Mucosa of descending colon (tissue), 3 donors: ENCODE data around the gene TMEM266. TPM values are rescaled to one million over a fixed set of nuclear protein-coding genes. Genes with fewer than 3 reads are reported as not detected.

Experiments
- ATAC-seq: fragments of 200-7000 bp; cut with Tn5 transposase; one replicate; pipeline ENCODE4 v1.9.1; 2020; ENCODE audit warnings: mild to moderate bottlenecking, moderate library complexity
- DNase-seq, 3 donors: peaks; one replicate each; pipeline ENCODE4 v3.0.0-alpha.2; 2020
- H3K36me3 ChIP-seq: fragments of 200-600 bp; one replicate; pipeline ENCODE4 v1.8.0; 2021; ENCODE audit warnings: low read depth, mild to moderate bottlenecking
- H3K4me1 ChIP-seq: fragments of 200-600 bp; one replicate; pipeline ENCODE4 v1.8.0; 2021; ENCODE audit warnings: low read depth, mild to moderate bottlenecking
- H3K4me3 ChIP-seq: fragments of 200-600 bp; one replicate; pipeline ENCODE4 v1.8.0; 2021; ENCODE audit warnings: mild to moderate bottlenecking
- H3K9me3 ChIP-seq: fragments of 200-600 bp; one replicate; pipeline ENCODE4 v1.8.0; 2021; ENCODE audit warnings: mild to moderate bottlenecking
- intact Hi-C, 2 donors: fragments of 100-400 bp; cut with DNase I in 1 of 2; cut with micrococcal nuclease in 1 of 2; formaldehyde crosslinking; loops; one replicate each; pipeline versions ENCODE4 v1.11.0 to v1.11.1; 2022; cut with DNase I, micrococcal nuclease
- total RNA-seq, 3 donors: library from RNA; stranded (reverse); fragmentation: NEBNext Ultra II Directional in 2 of 3; extraction: Animal tissue kit (Norgen Biotek cat#: 25700) in 2 of 3; gene quantifications; one replicate each; pipeline versions ENCODE4 v1.2.1 to v1.2.4, GENCODE V29; 2021 to 2023
- TF ChIP-seq, protein P1 (sequence below): fragments of 200-600 bp; IDR thresholded peaks from one replicate; pipeline ENCODE4 v1.8.0; 2022; ENCODE audit warnings: antibody characterized with exemption, mild to moderate bottlenecking
- donor health status: DM: no; HTN: no; CAD: no; lungs with moderate emphysema.
- donor health status: DM: no; HTN: no; CAD: no.
- donor health status: DM: no; HTN: yes; CAD: no.

Gene TMEM266
- total RNA-seq, 3 donors from 2014 or later: 0.12 to 0.16 (median 0.14) TPM

GRCh38 chr15:76105911-76106310 is 46.1 kb downstream of the TMEM266 start:
- Histone ChIP-seq H3K4me3 (no peak overlapping the region), H3K9me3 (no peaks in the 10 kb centered on the region), H3K4me1 (no peaks in the 10 kb centered on the region), H3K36me3 (no peaks in the 10 kb centered on the region)
- TF ChIP-seq, protein P1, sequence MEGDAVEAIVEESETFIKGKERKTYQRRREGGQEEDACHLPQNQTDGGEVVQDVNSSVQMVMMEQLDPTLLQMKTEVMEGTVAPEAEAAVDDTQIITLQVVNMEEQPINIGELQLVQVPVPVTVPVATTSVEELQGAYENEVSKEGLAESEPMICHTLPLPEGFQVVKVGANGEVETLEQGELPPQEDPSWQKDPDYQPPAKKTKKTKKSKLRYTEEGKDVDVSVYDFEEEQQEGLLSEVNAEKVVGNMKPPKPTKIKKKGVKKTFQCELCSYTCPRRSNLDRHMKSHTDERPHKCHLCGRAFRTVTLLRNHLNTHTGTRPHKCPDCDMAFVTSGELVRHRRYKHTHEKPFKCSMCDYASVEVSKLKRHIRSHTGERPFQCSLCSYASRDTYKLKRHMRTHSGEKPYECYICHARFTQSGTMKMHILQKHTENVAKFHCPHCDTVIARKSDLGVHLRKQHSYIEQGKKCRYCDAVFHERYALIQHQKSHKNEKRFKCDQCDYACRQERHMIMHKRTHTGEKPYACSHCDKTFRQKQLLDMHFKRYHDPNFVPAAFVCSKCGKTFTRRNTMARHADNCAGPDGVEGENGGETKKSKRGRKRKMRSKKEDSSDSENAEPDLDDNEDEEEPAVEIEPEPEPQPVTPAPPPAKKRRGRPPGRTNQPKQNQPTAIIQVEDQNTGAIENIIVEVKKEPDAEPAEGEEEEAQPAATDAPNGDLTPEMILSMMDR: no peak
- DNase-seq (no peak), ATAC-seq (no peak)
- intact Hi-C loops: no loop called here

DNA sequence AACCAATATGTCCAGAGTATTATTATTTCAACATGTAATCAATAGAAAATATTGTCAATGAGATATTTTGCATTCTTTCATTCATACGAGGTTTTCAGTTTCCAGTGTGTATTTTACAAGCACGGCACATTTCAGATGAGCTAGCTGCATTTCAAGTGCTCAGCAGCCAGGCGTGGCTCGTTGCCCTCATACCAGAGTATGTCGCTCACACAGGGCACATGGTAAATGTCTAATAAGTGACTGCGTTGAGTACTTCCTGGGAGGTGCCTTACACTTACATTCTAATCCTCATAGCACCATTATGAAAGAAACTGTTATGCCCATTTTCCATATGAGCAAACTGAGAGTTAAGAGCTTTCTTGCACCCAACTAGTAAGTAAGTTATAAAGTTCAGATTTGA is 47.4 kb downstream of the TMEM266 start:
- TF ChIP-seq, protein P1: no peak
- intact Hi-C loops: no loop called here
- DNase-seq: no peak
- no peak for ATAC-seq
- H3K36me3 ChIP-seq: no peaks in the 10 kb centered on the region
- no peaks in the 10 kb centered on the region for H3K4me1 ChIP-seq
- no peaks in the 10 kb centered on the region for H3K9me3 ChIP-seq
- H3K4me3 ChIP-seq: no peak overlapping the region

DNA sequence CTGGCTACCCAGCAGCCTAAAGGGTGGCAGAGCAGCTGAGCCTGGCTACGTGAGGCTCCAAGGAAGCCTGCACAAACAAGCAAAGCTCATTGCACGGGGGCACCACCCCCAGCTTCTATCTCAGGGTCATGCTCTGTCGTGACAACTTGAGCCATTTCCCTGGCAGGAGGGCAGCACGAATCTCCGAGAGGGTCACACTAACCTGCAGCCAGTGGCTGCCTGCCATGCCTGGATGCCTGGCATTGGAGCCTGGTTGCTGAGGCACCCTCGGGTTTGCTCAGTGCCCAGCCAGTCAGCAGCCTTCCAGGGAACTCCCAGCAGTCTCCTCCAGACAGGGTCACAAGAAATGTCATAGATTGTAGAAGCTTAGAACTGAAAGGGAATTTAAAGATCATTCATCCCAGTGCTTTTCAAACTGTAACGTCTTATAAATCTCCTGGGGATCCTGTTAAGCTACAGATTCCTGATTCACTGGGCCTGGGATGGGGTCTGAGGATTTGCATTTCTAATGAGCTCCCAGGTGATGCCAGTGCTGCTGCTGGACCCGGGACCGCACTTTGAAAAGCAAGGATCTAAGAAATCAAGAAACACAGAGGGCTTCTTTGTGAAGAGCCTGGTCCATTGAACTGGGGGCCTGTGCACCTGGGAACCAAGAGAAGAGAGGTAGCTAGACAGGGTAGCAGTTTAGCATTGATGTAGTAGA is 48.4 kb downstream of the TMEM266 start:
- no peak overlapping the region for H3K4me3 ChIP-seq
- H3K9me3 ChIP-seq: no peaks in the 10 kb centered on the region
- DNase-seq (no peak), ATAC-seq (no peak)
- TF ChIP-seq, protein P1: no peak
- H3K36me3 ChIP-seq: no peaks in the 10 kb centered on the region
- intact Hi-C loops: no loop called here
- no peaks in the 10 kb centered on the region for H3K4me1 ChIP-seq

GRCh38 chr15:76109046-76109445 is 49.3 kb downstream of the TMEM266 start:
- DNase-seq (no peak), ATAC-seq (no peak)
- no peaks in the 10 kb centered on the region for H3K9me3 ChIP-seq
- TF ChIP-seq, protein P1: no peak
- no peak overlapping the region for H3K4me3 ChIP-seq
- H3K4me1 ChIP-seq: no peaks in the 10 kb centered on the region
- no peaks in the 10 kb centered on the region for H3K36me3 ChIP-seq
- intact Hi-C loops: no loop called here

DNA sequence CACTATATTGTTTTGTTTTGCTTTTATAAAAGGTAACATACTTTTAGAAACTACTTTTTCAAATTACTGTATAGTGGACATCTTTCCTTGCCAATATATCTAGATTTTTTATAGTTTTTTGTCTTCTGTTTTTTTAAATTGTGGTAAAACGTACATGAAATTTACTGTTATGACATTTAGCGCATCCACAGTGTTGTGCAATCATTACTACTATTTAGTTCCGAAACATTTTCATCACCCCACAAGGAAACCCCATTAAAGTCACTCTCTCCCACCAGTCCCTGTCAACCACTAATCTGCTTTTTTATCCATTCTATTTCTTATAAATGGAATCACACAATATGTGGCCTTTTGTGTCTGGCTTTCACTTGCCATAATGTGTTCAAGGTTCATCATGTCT is 54.8 kb downstream of the TMEM266 start:
- H3K4me3 ChIP-seq: no peak overlapping the region
- H3K36me3 ChIP-seq: no peaks in the 10 kb centered on the region
- H3K9me3 ChIP-seq: no peaks in the 10 kb centered on the region
- DNase-seq (no peak), ATAC-seq (no peak)
- no peaks in the 10 kb centered on the region for H3K4me1 ChIP-seq
- TF ChIP-seq, protein P1: no peak
- intact Hi-C loops: no loop called here
